H1 (cell line): ENCODE data around the gene PAX7. TPM values are rescaled to one million over a fixed set of nuclear protein-coding genes. Genes with fewer than 3 reads are reported as not detected.

Source experiments
- CBX5 ChIP-seq: fragments of 300-800, 300-1000 bp; sonication (generic); IDR thresholded peaks from 2 replicates; pipeline ENCODE4 v1.7.1; 2016; ENCODE audit warnings: antibody characterized with exemption, low read length, low read depth
- CHD7 ChIP-seq: fragments of 300-600 bp; sonication (generic); IDR thresholded peaks from 2 replicates; pipeline ENCODE4 v1.7.1; 2012; ENCODE audit warnings: low read length, moderate library complexity, mild to moderate bottlenecking, inconsistent platforms; ENCODE audit not compliant: insufficient replicate concordance
- SIRT6 ChIP-seq: IDR thresholded peaks from one replicate; pipeline ENCODE4 v1.7.1; 2012; ENCODE audit warnings: low read length, inconsistent platforms
- SP2 ChIP-seq: IDR thresholded peaks from 2 replicates; pipeline ENCODE4 v1.6.1; 2012; ENCODE audit warnings: mild to moderate bottlenecking, low read length, inconsistent platforms
- polyA plus RNA-seq, 7 experiments: library from polyadenylated mRNA; depleted of rRNA in 3 of 7; stranded (reverse) in 5 of 7; unstranded in 2 of 7; fragments of >200 nt in 5 of 7; fragments of 200-250 nt in 2 of 7; gene quantifications; 1 replicate in 5 of 7; 2 replicates in 1 of 7; 4 replicates in 1 of 7; pipeline versions ENCODE4 v1.2.1 to v1.2.3, GENCODE V29; 2011 to 2013; ENCODE audit warnings: missing spikeins in 2 of 7, mixed read lengths in 2 of 7
- total RNA-seq: library from RNA; stranded (reverse); fragmentation: NEBNext Ultra II Directional; extraction: Animal tissue kit (Norgen Biotek cat#: 25700); gene quantifications from 2 replicates; pipeline ENCODE4 v1.2.1, GENCODE V29; 2021

The PAX7 gene
- total and polyA plus RNA-seq, 2 of the 8 experiments (the other 6 are each of a cell fraction or from before 2014, with no cell fraction given) = not detected

DNA sequence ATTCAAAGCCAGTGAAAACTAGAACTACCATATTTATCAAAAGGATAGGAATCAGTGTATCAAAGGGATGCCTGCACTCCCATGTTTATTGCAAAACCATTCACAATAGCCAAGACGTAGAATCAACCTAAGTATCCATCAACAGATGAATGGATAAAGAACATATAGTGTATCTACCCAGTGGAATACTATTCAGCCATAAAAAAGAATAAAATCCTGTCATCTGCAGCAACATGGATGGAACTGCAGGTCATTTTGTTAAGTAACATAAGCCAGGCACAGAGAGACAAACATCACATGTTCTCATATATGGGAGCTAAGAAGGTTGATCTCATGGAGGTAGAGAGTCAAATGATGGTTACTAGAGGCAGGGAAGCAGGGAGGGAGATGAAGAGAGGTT, 110.0 kb downstream of the PAX7 start (continued):
- TF ChIP-seq CBX5 (no peak), SP2 (no peak), SIRT6 (no peak), CHD7 (no peak)
